ENCODE measurements around the gene SNTB2. TPM values are rescaled to one million over a fixed set of nuclear protein-coding genes. Genes with fewer than 3 reads are reported as not detected.
A peak's percentile ranks its signal among the peaks of the same experiment; 100 is the strongest.

Gene SNTB2
- total RNA-seq, 2 donors from 2014 or later = 10.7 to 26.1 TPM

- DNase-seq (ENCODE audit: low spot score) (no peak), ATAC-seq (no peak)
- Mint-ChIP-seq H3K4me1 (ENCODE audit: low read depth in 2 of 2) (peaks cover 10 to 21% of the 10 kb centered on the region in 2 donors), H3K36me3 (peaks cover 23% of the 10 kb centered on the region), H3K9me3 (no peaks in the 10 kb centered on the region), H3K27me3 (no peaks in the 10 kb centered on the region), H3K27ac (peak overlapping the region in 1 of 2 donors; percentile 63), H3K4me3 (no peak overlapping the region)
Measured at GRCh38 chr16:69166946-69167930, 19.7 kb upstream of the SNTB2 start.

GRCh38 chr16:69169051-69169450 is 17.9 kb upstream of the SNTB2 start:
- H3K36me3 Mint-ChIP-seq = peaks cover 18% of the 10 kb centered on the region
- DNase-seq (ENCODE audit: low spot score) (no peak), ATAC-seq (no peak)
- H3K9me3 Mint-ChIP-seq = no peaks in the 10 kb centered on the region
- H3K4me3 Mint-ChIP-seq = no peak overlapping the region
- no peaks in the 10 kb centered on the region for H3K27me3 Mint-ChIP-seq
- H3K27ac Mint-ChIP-seq = no peak overlapping the region
- H3K4me1 Mint-ChIP-seq (ENCODE audit: low read depth in 2 of 2) = peaks cover 18 to 28% of the 10 kb centered on the region in 2 donors

DNA sequence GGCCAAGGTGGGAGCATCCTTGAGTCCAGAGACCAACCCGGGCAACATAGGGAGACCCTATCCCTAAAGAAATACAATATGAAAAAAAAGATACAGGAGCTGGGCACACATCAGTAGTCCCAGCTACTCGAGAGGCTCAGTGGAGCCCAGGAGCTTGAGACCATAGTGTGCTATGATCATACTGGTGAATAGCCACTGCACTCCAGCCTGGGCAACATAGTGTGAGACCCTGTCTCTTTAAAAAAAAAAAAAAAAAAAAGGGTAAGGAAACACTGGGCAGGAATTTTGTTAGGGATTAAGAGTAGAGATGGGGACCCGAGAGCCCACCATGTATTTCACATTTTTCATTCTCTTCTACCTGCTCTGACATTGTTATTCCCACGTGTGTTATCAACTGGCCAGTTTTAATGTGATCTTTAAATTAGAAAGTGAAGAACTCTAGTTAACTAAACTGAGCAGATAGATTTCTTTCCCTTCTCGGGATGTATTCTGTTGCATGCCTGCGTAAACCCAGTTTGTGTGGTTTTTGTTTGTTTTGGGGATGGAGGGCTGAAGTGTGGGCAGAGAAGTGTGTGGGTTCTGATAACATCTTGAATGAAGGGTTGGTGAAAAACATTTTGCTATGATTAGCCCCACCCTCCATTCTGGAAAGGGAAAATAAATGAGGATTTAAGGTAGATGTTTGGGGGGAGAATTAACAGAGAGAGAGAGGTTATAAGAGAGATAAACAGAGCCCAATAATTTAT is 17.2 kb upstream of the SNTB2 start:
- Mint-ChIP-seq H3K9me3 (no peaks in the 10 kb centered on the region), H3K4me1 (ENCODE audit: low read depth in 2 of 2) (peaks cover 18 to 28% of the 10 kb centered on the region in 2 donors), H3K27ac (no peak overlapping the region), H3K27me3 (no peaks in the 10 kb centered on the region), H3K36me3 (peaks cover 18% of the 10 kb centered on the region), H3K4me3 (no peak overlapping the region)
- ATAC-seq (no peak), DNase-seq (ENCODE audit: low spot score) (no peak)

DNA sequence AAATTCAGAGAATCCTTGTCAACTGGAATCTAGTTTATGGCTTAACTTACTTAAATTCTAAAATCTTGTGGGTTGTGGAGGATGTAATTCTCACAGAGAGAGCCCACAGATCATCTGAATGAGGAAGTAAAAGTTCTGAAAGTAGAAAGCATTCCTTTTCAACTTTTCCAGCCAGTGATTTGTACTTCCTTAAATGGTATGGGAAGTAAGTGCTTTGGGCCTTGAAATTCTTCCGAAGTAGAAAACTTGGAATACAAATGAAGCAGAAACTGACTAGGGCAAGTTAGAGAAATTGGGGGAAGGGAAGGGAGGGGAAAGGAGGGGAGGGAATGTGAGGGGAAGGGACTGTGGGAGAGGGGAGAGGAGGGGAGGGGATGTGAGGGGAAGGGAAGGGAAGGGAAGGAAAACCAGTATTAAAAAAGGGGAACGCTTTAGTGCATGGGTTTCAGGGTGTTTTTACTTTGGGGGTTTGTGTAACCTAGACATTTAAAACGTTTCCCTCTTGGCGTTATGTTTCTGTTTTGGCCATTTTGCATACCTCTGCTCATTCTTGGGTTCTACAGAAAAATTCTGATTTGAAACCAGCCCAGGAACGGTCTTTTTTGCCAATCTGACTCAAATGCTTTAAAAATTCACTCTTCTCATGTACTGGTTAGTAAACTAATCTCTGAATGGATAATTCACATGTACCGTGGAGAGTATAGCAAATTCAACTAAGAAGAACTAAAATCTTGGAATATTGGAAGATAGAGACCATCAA is 15.5 kb upstream of the SNTB2 start:
- no peaks in the 10 kb centered on the region for H3K27me3 Mint-ChIP-seq
- DNase-seq (ENCODE audit: low spot score) (no peak), ATAC-seq (no peak)
- peaks cover 11 to 22% of the 10 kb centered on the region in 2 donors for H3K4me1 Mint-ChIP-seq (ENCODE audit: low read depth in 2 of 2)
- H3K36me3 Mint-ChIP-seq = peaks cover 14% of the 10 kb centered on the region
- no peaks in the 10 kb centered on the region for H3K9me3 Mint-ChIP-seq
- H3K4me3 Mint-ChIP-seq = no peak overlapping the region
- H3K27ac Mint-ChIP-seq = no peak overlapping the region

DNA sequence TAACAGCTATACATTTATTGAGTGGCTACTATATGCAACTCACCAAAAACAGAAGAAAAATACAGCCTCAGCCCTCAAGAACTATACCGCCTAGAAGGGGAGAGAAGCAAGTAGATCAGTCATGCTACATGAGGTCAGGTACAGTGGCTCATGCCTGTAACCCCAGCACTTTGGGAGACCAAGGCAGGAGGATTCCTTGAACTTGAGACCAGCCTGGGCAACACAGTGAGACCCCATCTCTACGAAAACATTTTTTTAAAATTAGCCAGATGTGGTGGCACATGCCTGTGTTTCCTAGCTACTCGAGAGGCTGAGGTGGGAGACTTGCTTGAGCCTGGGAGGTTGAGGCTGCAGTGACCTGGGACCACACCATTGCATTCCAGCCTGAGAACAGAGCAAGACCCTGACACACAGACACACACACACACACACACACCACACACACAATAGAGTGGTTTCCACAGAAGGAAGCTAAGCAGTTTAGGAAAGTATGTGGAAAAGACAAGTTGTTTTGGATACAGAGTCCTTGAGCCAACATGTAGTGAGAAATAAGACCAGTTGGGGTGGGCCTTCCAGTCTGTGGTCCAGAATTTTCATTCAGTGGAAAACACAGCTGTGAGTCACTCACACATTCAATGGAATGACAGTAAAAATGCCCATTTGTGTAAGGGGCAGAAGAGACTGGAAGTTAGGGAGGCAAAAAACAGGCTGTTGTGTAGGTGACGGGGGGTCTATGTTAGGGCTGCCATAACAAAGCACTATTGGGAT is 10.7 kb upstream of the SNTB2 start:
- Mint-ChIP-seq H3K4me3 (no peak overlapping the region), H3K36me3 (no peaks in the 10 kb centered on the region), H3K27me3 (no peaks in the 10 kb centered on the region), H3K27ac (no peak overlapping the region), H3K4me1 (ENCODE audit: low read depth in 2 of 2) (peaks cover 18 to 19% of the 10 kb centered on the region in 2 donors), H3K9me3 (no peaks in the 10 kb centered on the region)
- no peak for DNase-seq (ENCODE audit: low spot score)
- ATAC-seq = no peak

GRCh38 chr16:69179328-69180010 is 7.5 kb upstream of the SNTB2 start:
- Mint-ChIP-seq H3K4me3 (no peak overlapping the region), H3K9me3 (no peaks in the 10 kb centered on the region), H3K27me3 (no peaks in the 10 kb centered on the region), H3K27ac (no peak overlapping the region), H3K36me3 (no peaks in the 10 kb centered on the region), H3K4me1 (ENCODE audit: low read depth in 2 of 2) (peaks cover 11 to 13% of the 10 kb centered on the region in 2 donors)
- ATAC-seq = no peak
- no peak for DNase-seq (ENCODE audit: low spot score)

GRCh38 chr16:69180011-69180338 is 7.0 kb upstream of the SNTB2 start:
- Mint-ChIP-seq H3K27ac (no peak overlapping the region), H3K4me1 (ENCODE audit: low read depth in 2 of 2) (peaks cover 16% of the 10 kb centered on the region in 2 donors), H3K9me3 (no peaks in the 10 kb centered on the region), H3K27me3 (no peaks in the 10 kb centered on the region), H3K36me3 (no peaks in the 10 kb centered on the region), H3K4me3 (no peak overlapping the region)
- DNase-seq (ENCODE audit: low spot score) = no peak
- ATAC-seq = no peak

DNA sequence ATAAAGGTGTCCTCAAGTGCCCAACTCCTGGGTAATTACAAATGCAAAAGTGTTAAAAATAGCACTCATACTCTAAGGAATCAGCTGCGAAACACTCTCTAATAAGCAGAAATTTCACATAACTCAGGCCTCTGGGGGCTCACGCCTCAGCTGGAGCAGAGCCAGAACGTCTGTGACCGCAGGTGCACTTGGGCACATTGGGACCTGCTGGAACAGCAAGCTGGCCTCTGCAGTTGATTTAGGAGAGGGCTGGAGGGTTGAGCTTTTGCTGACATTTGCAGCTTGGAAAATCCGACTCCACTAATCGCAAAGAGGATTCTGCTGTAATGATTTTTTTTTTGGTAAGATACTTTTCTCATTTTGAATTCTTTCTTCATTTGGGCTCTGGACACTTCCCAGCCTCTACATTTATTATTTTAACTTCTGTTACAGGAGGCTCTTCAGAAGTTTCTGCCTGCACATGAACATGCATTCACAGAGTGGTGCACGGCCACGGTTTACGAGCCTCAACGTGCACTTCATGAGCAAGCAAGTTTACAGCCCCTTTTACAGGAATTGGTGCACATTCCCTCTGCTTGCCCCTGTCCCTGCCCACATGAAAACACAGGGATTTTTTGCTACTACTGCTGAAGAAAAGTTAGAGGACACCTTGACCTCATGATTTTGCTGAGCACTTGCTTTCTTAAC is 4.1 kb upstream of the SNTB2 start:
- no peak overlapping the region for H3K4me3 Mint-ChIP-seq

DNA sequence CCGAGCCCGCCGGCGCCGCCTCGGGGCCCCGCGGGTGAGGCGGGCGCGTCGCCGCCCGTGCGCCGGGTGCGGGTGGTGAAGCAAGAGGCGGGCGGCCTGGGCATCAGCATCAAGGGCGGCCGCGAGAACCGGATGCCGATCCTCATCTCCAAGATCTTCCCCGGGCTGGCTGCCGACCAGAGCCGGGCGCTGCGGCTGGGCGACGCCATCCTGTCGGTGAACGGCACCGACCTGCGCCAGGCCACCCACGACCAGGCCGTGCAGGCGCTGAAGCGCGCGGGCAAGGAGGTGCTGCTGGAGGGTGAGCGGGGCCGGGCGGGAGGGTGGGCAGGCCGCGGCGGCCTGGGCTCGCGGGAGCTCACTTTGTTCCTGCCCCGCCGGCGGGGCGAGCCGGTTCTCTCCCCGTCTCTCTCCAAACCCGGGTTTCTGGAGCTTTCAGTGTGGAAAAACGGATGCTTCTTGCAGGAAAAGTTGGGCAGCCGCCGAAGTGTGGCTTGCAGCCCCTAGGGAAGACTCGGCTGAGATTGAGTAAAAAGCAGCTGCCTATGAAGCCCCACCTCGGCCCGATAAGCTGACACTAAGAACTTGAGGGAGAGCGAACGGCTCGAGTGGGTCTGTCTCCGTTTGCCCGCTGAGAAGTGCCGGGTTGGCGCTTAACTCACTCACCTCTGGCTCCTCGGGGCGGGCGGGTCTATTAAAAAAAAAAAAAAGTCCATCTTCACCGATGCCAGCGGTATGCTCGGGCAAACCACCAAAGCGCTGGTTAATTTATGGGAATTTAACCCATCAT is 677 bp downstream of the SNTB2 start:
- no peaks in the 10 kb centered on the region for H3K27me3 Mint-ChIP-seq
- H3K9me3 Mint-ChIP-seq = no peaks in the 10 kb centered on the region
- ATAC-seq (peak; percentile 59 to 63), DNase-seq (ENCODE audit: low spot score) (no peak)
- peak overlapping the region; percentile 82 for H3K4me3 Mint-ChIP-seq
- peaks cover 40 to 46% of the 10 kb centered on the region in 2 donors for H3K4me1 Mint-ChIP-seq (ENCODE audit: low read depth in 2 of 2)
- H3K27ac Mint-ChIP-seq = peak overlapping the region; percentile 82 to 95
- H3K36me3 Mint-ChIP-seq = peaks cover 4% of the 10 kb centered on the region

More for the DNA sequence above, 4.1 kb upstream of the SNTB2 start:
- Mint-ChIP-seq H3K9me3 (no peaks in the 10 kb centered on the region), H3K27me3 (no peaks in the 10 kb centered on the region), H3K4me1 (ENCODE audit: low read depth in 2 of 2) (peaks cover 24 to 26% of the 10 kb centered on the region in 2 donors), H3K36me3 (no peaks in the 10 kb centered on the region), H3K27ac (no peak overlapping the region)
- ATAC-seq (no peak), DNase-seq (ENCODE audit: low spot score) (no peak)

- Mint-ChIP-seq H3K36me3 (peaks cover 4% of the 10 kb centered on the region), H3K27me3 (no peaks in the 10 kb centered on the region)
Measured at GRCh38 chr16:69188236-69188549, 1.2 kb downstream of the SNTB2 start.

GRCh38 chr16:69188716-69189115 is 1.8 kb downstream of the SNTB2 start:
- Mint-ChIP-seq H3K27ac (peak overlapping the region; percentile 74 to 82), H3K4me3 (peak overlapping the region; percentile 82), H3K36me3 (peaks cover 4% of the 10 kb centered on the region), H3K4me1 (ENCODE audit: low read depth in 2 of 2) (peaks cover 40 to 50% of the 10 kb centered on the region in 2 donors), H3K9me3 (no peaks in the 10 kb centered on the region), H3K27me3 (no peaks in the 10 kb centered on the region)
- DNase-seq (ENCODE audit: low spot score) (no peak), ATAC-seq (no peak)

More at GRCh38 chr16:69188236-69188549, 1.2 kb downstream of the SNTB2 start:
- no peak for DNase-seq (ENCODE audit: low spot score)
- Mint-ChIP-seq H3K4me1 (ENCODE audit: low read depth in 2 of 2) (peaks cover 40 to 50% of the 10 kb centered on the region in 2 donors), H3K4me3 (peak overlapping the region; percentile 82), H3K9me3 (no peaks in the 10 kb centered on the region), H3K27ac (peak overlapping the region; percentile 74 to 82)
- no peak for ATAC-seq

Data from natural killer cell treated with Interleukin-12 subunit alpha and Interleukin-12 subunit beta and Interleukin-15 and Interleukin-18, amount 100 ng/mL, for 72 hours (primary cell).